GM12891 (cell line): ENCODE measurements around the gene TBL3.

Experiments
- POLR2A ChIP-seq: IDR thresholded peaks from 2 replicates; pipeline ENCODE4 v1.6.1; 2011; ENCODE audit warnings: low read depth, low read length, control low read depth
- POLR2AphosphoS5 ChIP-seq: IDR thresholded peaks from 2 replicates; pipeline ENCODE4 v1.6.1; 2011; ENCODE audit warnings: low read depth, low read length, control low read depth
- SPI1 ChIP-seq: IDR thresholded peaks from 2 replicates; pipeline ENCODE4 v1.6.1; 2011; ENCODE audit warnings: low read depth, low read length, control low read depth

GRCh38 chr16:2001456-2002355 is 29.9 kb downstream of the TBL3 start:
- TF ChIP-seq SPI1 (no peak), POLR2A (no peak), POLR2AphosphoS5 (no peak)
